HEK293 (cell line): ENCODE results near the gene TCF7L1.

Source experiments
- OSR2 ChIP-seq: fragments of 450-650 bp; formaldehyde crosslinking; IDR thresholded peaks from 2 replicates; pipeline ENCODE4 v1.5.1; 2016; ENCODE audit warnings: missing biosample characterization, missing genetic modification characterization
- SALL2 ChIP-seq: fragments of 450-650 bp; formaldehyde crosslinking; IDR thresholded peaks from 2 replicates; pipeline ENCODE4 v1.5.0; 2017; ENCODE audit warnings: missing biosample characterization, mild to moderate bottlenecking, missing genetic modification characterization, borderline replicate concordance
- SP7 ChIP-seq: fragments of 450-650 bp; formaldehyde crosslinking; IDR thresholded peaks from 2 replicates; pipeline ENCODE4 v1.5.1; 2016; ENCODE audit warnings: missing biosample characterization, missing genetic modification characterization
- ZEB2 ChIP-seq: fragments of 450-650 bp; formaldehyde crosslinking; IDR thresholded peaks from 2 replicates; pipeline ENCODE4 v1.5.1; 2016; ENCODE audit warnings: missing biosample characterization, missing genetic modification characterization
- ZNF157 ChIP-seq: fragments of 450-650 bp; formaldehyde crosslinking; IDR thresholded peaks from 2 replicates; pipeline ENCODE4 v1.5.1; 2016; ENCODE audit warnings: missing biosample characterization, missing genetic modification characterization
- ZNF184 ChIP-seq: fragments of 450-650 bp; IDR thresholded peaks from 2 replicates; pipeline ENCODE4 v1.5.1; 2018; ENCODE audit warnings: missing biosample characterization, mild to moderate bottlenecking, missing genetic modification characterization
- ZNF266 ChIP-seq: fragments of 450-650 bp; formaldehyde crosslinking; IDR thresholded peaks from 2 replicates; pipeline ENCODE4 v1.5.1; 2016; ENCODE audit warnings: missing biosample characterization, missing genetic modification characterization, low read depth
- ZNF292 ChIP-seq: fragments of 450-650 bp; formaldehyde crosslinking; IDR thresholded peaks from 2 replicates; pipeline ENCODE4 v1.5.1; 2016; ENCODE audit warnings: low read depth, missing biosample characterization, missing genetic modification characterization, borderline replicate concordance
- ZNF404 ChIP-seq: fragments of 450-650 bp; formaldehyde crosslinking; IDR thresholded peaks from 2 replicates; pipeline ENCODE4 v1.5.1; 2017; ENCODE audit warnings: missing biosample characterization, missing genetic modification characterization
- ZNF473 ChIP-seq: fragments of 450-650 bp; formaldehyde crosslinking; IDR thresholded peaks from 2 replicates; pipeline ENCODE4 v1.5.1; 2017; ENCODE audit warnings: missing biosample characterization, missing genetic modification characterization
- ZNF530 ChIP-seq: fragments of 450-650 bp; formaldehyde crosslinking; IDR thresholded peaks from 2 replicates; pipeline ENCODE4 v1.5.1; 2016; ENCODE audit warnings: low read depth, missing biosample characterization, missing genetic modification characterization
- ZNF654 ChIP-seq: fragments of 450-650 bp; formaldehyde crosslinking; IDR thresholded peaks from 2 replicates; pipeline ENCODE4 v1.5.1; 2016; ENCODE audit warnings: low read depth, missing biosample characterization, missing genetic modification characterization
- ZNF664 ChIP-seq: fragments of 450-650 bp; formaldehyde crosslinking; IDR thresholded peaks from 2 replicates; pipeline ENCODE4 v1.5.1; 2016; ENCODE audit warnings: missing biosample characterization, missing genetic modification characterization
- ZNF768 ChIP-seq: fragments of 450-650 bp; formaldehyde crosslinking; IDR thresholded peaks from 2 replicates; pipeline ENCODE4 v1.5.1; 2018; ENCODE audit warnings: missing biosample characterization, mild to moderate bottlenecking, missing genetic modification characterization
- ZNF776 ChIP-seq: fragments of 450-650 bp; formaldehyde crosslinking; IDR thresholded peaks from 2 replicates; pipeline ENCODE4 v1.5.0; 2017; ENCODE audit warnings: missing biosample characterization, missing genetic modification characterization, borderline replicate concordance
- ZNF830 ChIP-seq: fragments of 450-650 bp; IDR thresholded peaks from 2 replicates; pipeline ENCODE4 v1.5.0; 2018; ENCODE audit warnings: missing biosample characterization, missing genetic modification characterization, low read depth, mild to moderate bottlenecking, moderate library complexity
- ZXDB ChIP-seq: fragments of 450-650 bp; formaldehyde crosslinking; IDR thresholded peaks from 2 replicates; pipeline ENCODE4 v1.5.1; 2016; ENCODE audit warnings: missing biosample characterization, missing genetic modification characterization
- TF ChIP-seq, protein P1 (sequence below): fragments of 450-650 bp; formaldehyde crosslinking; IDR thresholded peaks from 2 replicates; pipeline ENCODE4 v1.5.1; 2016; ENCODE audit warnings: missing biosample characterization, missing genetic modification characterization
- TF ChIP-seq, protein P2 (sequence below): fragments of 450-650 bp; formaldehyde crosslinking; IDR thresholded peaks from 2 replicates; pipeline ENCODE4 v1.5.1; 2016; ENCODE audit warnings: missing biosample characterization, missing genetic modification characterization
- TF ChIP-seq, protein P3 (sequence below): fragments of 450-650 bp; formaldehyde crosslinking; IDR thresholded peaks from 2 replicates; pipeline ENCODE4 v1.5.1; 2016; ENCODE audit warnings: missing biosample characterization, missing genetic modification characterization
- TF ChIP-seq, protein P4 (sequence below): fragments of 450-650 bp; formaldehyde crosslinking; IDR thresholded peaks from 2 replicates; pipeline ENCODE4 v1.5.1; 2016; ENCODE audit warnings: missing biosample characterization, missing genetic modification characterization
- TF ChIP-seq, protein P5 (sequence below): fragments of 450-650 bp; formaldehyde crosslinking; conservative IDR thresholded peaks from 2 replicates; pipeline ENCODE4 v1.5.1; 2016; ENCODE audit warnings: low read depth, missing biosample characterization, missing genetic modification characterization
- TF ChIP-seq, protein P6 (sequence below): fragments of 450-650 bp; formaldehyde crosslinking; IDR thresholded peaks from 2 replicates; pipeline ENCODE4 v1.5.1; 2016; ENCODE audit warnings: missing biosample characterization, missing genetic modification characterization

TCF7L1 gene

DNA sequence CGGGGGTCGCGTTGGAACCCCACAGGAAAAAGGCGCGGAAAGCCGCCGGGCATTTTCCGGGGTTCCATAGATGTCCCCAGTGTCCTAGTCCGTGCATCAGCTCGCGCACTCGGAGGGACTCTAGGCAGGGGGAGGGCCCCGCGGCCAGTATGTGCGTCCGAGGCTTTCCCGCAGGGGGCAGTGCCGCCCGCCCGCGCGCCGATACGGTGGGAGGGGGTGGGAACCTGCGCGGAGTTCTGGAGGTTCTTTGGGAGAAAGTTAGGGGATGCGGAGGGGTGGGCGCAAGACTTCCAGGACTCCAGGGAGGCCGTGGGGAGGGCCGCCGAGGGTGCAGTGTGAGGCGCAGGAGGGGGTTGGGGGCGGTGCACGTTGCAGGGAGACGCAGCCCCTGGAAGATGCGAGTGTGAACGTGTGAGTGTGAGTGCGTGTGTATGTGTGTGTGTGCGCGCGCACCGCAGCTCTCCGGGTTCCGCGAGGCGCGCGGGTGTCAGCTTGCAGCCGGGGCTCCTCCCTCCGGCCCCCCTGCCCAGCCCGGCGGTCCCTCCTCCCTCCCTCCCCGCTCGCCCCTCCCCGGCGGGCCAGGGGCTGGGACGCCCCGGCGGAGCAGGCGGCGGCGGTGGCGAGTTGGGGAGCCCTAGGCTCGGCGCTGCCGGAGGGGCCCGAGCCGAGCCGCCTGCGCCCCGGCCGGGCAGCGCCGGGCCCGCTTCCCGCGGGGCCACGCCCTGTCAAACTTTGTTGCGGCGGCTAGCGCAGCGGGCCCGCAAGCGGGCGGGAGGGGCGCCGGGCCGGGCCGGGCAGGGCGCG, at the start of gene TCF7L1 (continued):
- TF ChIP-seq, protein P1, sequence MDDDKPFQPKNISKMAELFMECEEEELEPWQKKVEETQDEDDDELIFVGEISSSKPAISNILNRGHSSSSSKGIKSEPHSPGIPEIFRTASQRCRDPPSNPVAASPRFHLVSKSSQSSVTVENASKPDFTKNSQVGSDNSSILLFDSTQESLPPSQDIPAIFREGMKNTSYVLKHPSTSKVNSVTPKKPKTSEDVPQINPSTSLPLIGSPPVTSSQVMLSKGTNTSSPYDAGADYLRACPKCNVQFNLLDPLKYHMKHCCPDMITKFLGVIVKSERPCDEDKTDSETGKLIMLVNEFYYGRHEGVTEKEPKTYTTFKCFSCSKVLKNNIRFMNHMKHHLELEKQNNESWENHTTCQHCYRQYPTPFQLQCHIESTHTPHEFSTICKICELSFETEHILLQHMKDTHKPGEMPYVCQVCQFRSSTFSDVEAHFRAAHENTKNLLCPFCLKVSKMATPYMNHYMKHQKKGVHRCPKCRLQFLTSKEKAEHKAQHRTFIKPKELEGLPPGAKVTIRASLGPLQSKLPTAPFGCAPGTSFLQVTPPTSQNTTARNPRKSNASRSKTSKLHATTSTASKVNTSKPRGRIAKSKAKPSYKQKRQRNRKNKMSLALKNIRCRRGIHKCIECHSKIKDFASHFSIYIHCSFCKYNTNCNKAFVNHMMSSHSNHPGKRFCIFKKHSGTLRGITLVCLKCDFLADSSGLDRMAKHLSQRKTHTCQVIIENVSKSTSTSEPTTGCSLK, result no peak
- TF ChIP-seq ZNF266 (tag by site-specific recombination), result no peak; the same call in 1 of the 2 replicates
- peak; percentile 97 for TF ChIP-seq ZXDB (tag by site-specific recombination)
- TF ChIP-seq ZNF776 (tag by site-specific recombination), result no peak
- TF ChIP-seq OSR2 (tag by site-specific recombination), result no peak
- TF ChIP-seq SP7 (tag by site-specific recombination), result peak; percentile 87
- TF ChIP-seq ZNF768, result no peak
- TF ChIP-seq ZNF530 (tag by site-specific recombination), result no peak
- TF ChIP-seq ZNF473 (tag by site-specific recombination), result no peak
- TF ChIP-seq ZNF404 (tag by site-specific recombination), result no peak
- TF ChIP-seq ZNF664 (tag by site-specific recombination), result no peak
- no peak for TF ChIP-seq ZNF157 (tag by site-specific recombination)
- peak; percentile 30; the same call in 1 of the 2 replicates for TF ChIP-seq ZNF654 (tag by site-specific recombination)
- peak; percentile 89; the same call in 1 of the 2 replicates for TF ChIP-seq ZEB2 (tag by site-specific recombination)
- TF ChIP-seq, protein P2, sequence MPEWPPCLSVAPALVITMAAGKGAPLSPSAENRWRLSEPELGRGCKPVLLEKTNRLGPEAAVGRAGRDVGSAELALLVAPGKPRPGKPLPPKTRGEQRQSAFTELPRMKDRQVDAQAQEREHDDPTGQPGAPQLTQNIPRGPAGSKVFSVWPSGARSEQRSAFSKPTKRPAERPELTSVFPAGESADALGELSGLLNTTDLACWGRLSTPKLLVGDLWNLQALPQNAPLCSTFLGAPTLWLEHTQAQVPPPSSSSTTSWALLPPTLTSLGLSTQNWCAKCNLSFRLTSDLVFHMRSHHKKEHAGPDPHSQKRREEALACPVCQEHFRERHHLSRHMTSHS (tag by site-specific recombination), result no peak
- TF ChIP-seq, protein P3, sequence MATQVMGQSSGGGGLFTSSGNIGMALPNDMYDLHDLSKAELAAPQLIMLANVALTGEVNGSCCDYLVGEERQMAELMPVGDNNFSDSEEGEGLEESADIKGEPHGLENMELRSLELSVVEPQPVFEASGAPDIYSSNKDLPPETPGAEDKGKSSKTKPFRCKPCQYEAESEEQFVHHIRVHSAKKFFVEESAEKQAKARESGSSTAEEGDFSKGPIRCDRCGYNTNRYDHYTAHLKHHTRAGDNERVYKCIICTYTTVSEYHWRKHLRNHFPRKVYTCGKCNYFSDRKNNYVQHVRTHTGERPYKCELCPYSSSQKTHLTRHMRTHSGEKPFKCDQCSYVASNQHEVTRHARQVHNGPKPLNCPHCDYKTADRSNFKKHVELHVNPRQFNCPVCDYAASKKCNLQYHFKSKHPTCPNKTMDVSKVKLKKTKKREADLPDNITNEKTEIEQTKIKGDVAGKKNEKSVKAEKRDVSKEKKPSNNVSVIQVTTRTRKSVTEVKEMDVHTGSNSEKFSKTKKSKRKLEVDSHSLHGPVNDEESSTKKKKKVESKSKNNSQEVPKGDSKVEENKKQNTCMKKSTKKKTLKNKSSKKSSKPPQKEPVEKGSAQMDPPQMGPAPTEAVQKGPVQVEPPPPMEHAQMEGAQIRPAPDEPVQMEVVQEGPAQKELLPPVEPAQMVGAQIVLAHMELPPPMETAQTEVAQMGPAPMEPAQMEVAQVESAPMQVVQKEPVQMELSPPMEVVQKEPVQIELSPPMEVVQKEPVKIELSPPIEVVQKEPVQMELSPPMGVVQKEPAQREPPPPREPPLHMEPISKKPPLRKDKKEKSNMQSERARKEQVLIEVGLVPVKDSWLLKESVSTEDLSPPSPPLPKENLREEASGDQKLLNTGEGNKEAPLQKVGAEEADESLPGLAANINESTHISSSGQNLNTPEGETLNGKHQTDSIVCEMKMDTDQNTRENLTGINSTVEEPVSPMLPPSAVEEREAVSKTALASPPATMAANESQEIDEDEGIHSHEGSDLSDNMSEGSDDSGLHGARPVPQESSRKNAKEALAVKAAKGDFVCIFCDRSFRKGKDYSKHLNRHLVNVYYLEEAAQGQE (tag by site-specific recombination), result 0 out of 2 replicates have a peak, but pooled peaks have one; percentile 27
- TF ChIP-seq, protein P4, sequence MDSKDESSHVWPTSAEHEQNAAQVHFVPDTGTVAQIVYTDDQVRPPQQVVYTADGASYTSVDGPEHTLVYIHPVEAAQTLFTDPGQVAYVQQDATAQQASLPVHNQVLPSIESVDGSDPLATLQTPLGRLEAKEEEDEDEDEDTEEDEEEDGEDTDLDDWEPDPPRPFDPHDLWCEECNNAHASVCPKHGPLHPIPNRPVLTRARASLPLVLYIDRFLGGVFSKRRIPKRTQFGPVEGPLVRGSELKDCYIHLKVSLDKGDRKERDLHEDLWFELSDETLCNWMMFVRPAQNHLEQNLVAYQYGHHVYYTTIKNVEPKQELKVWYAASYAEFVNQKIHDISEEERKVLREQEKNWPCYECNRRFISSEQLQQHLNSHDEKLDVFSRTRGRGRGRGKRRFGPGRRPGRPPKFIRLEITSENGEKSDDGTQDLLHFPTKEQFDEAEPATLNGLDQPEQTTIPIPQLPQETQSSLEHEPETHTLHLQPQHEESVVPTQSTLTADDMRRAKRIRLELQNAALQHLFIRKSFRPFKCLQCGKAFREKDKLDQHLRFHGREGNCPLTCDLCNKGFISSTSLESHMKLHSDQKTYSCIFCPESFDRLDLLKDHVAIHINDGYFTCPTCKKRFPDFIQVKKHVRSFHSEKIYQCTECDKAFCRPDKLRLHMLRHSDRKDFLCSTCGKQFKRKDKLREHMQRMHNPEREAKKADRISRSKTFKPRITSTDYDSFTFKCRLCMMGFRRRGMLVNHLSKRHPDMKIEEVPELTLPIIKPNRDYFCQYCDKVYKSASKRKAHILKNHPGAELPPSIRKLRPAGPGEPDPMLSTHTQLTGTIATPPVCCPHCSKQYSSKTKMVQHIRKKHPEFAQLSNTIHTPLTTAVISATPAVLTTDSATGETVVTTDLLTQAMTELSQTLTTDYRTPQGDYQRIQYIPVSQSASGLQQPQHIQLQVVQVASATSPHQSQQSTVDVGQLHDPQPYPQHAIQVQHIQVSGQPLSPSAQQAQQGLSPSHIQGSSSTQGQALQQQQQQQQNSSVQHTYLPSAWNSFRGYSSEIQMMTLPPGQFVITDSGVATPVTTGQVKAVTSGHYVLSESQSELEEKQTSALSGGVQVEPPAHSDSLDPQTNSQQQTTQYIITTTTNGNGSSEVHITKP, result peak; percentile 87
- TF ChIP-seq SALL2 (tag by site-specific recombination), result no peak
- TF ChIP-seq, protein P5, sequence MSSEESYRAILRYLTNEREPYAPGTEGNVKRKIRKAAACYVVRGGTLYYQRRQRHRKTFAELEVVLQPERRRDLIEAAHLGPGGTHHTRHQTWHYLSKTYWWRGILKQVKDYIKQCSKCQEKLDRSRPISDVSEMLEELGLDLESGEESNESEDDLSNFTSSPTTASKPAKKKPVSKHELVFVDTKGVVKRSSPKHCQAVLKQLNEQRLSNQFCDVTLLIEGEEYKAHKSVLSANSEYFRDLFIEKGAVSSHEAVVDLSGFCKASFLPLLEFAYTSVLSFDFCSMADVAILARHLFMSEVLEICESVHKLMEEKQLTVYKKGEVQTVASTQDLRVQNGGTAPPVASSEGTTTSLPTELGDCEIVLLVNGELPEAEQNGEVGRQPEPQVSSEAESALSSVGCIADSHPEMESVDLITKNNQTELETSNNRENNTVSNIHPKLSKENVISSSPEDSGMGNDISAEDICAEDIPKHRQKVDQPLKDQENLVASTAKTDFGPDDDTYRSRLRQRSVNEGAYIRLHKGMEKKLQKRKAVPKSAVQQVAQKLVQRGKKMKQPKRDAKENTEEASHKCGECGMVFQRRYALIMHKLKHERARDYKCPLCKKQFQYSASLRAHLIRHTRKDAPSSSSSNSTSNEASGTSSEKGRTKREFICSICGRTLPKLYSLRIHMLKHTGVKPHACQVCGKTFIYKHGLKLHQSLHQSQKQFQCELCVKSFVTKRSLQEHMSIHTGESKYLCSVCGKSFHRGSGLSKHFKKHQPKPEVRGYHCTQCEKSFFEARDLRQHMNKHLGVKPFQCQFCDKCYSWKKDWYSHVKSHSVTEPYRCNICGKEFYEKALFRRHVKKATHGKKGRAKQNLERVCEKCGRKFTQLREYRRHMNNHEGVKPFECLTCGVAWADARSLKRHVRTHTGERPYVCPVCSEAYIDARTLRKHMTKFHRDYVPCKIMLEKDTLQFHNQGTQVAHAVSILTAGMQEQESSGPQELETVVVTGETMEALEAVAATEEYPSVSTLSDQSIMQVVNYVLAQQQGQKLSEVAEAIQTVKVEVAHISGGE (tag by site-specific recombination), result peak; percentile 39; the same call in 1 of the 2 replicates
- no peak for TF ChIP-seq ZNF184 (tag by site-specific recombination)
- TF ChIP-seq ZNF292 (tag by site-specific recombination), result no peak
- TF ChIP-seq, protein P6, sequence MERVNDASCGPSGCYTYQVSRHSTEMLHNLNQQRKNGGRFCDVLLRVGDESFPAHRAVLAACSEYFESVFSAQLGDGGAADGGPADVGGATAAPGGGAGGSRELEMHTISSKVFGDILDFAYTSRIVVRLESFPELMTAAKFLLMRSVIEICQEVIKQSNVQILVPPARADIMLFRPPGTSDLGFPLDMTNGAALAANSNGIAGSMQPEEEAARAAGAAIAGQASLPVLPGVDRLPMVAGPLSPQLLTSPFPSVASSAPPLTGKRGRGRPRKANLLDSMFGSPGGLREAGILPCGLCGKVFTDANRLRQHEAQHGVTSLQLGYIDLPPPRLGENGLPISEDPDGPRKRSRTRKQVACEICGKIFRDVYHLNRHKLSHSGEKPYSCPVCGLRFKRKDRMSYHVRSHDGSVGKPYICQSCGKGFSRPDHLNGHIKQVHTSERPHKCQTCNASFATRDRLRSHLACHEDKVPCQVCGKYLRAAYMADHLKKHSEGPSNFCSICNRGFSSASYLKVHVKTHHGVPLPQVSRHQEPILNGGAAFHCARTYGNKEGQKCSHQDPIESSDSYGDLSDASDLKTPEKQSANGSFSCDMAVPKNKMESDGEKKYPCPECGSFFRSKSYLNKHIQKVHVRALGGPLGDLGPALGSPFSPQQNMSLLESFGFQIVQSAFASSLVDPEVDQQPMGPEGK (tag by site-specific recombination), result peak; percentile 95
- no peak for TF ChIP-seq ZNF830 (tag by site-specific recombination)
